B cell (primary cell): ENCODE results near the gene PHKA2. TPM values are rescaled to one million over a fixed set of nuclear protein-coding genes. Genes with fewer than 3 reads are reported as not detected.

Source experiments
- ATAC-seq: fragments of 200-7000 bp; cut with Tn5 transposase; one replicate; pipeline ENCODE4 v1.10.0; 2021; ENCODE audit warnings: low read depth, mild to moderate bottlenecking, moderate number of reproducible peaks, moderate library complexity
- CTCF ChIA-PET: fragments of 350-600 bp; sonication (Branson Sonifier 250); formaldehyde crosslinking; loops from one replicate; lab custom pipeline; 2021; ENCODE audit warnings: antibody characterized with exemption, inconsistent platforms; lab: Charles Lee
- POLR2A ChIA-PET: fragments of 350-600 bp; sonication (Branson Sonifier 250); formaldehyde crosslinking; loops from one replicate; lab custom pipeline; 2021; ENCODE audit warnings: antibody characterized with exemption; lab: Charles Lee
- DNase-seq: peaks from one replicate; pipeline ENCODE4 v3.0.0; 2013
- H2AFZ ChIP-seq: 2 replicates; pipeline ENCODE4 v1.6.1; 2012; ENCODE audit warnings: mild to moderate bottlenecking, low read depth, low read length; ENCODE audit not compliant: insufficient read depth, poor library complexity, severe bottlenecking
- H3K27ac ChIP-seq, 2 donors: 1 replicate in 1 of 2; 2 replicates in 1 of 2; pipeline ENCODE4 v1.5.1; 2012 to 2013; ENCODE audit warnings: low read length in 2 of 2, mild to moderate bottlenecking in 2 of 2, moderate library complexity in 1 of 2
- H3K27me3 ChIP-seq, 4 experiments: fragments of 200-600 bp in 1 of 4; sonication (generic) in 1 of 4; replicated peaks in 1 of 4; 1 replicate in 2 of 4; 2 replicates in 2 of 4; pipeline versions ENCODE4 v1.6.1 to v1.7.0; 2013 to 2016; ENCODE audit warnings: low read length in 3 of 4, mild to moderate bottlenecking in 2 of 4, mixed read lengths in 1 of 4, moderate library complexity in 1 of 4; ENCODE audit not compliant: insufficient read depth in 4 of 4, control insufficient read depth in 3 of 4; ENCODE audit errors: control extremely low read depth in 1 of 4
- H3K36me3 ChIP-seq, 2 experiments: replicated peaks in 1 of 2; 1 replicate in 1 of 2; 2 replicates in 1 of 2; pipeline versions ENCODE4 v1.6.1 to v1.7.1; 2013; ENCODE audit warnings: low read length in 1 of 2; ENCODE audit not compliant: insufficient read depth in 2 of 2, control insufficient read depth in 1 of 2; ENCODE audit errors: control extremely low read depth in 1 of 2, extremely low read depth in 1 of 2
- H3K4me1 ChIP-seq, 2 donors: fragments of 200-600 bp in 1 of 2; sonication (generic) in 1 of 2; 1 replicate in 1 of 2; 2 replicates in 1 of 2; pipeline versions ENCODE4 v1.5.1 to v1.6.1; 2013 to 2017; ENCODE audit warnings: low read length in 2 of 2; ENCODE audit not compliant: control insufficient read depth in 2 of 2, insufficient read depth in 2 of 2
- H3K4me2 ChIP-seq: replicated peaks from 2 replicates; pipeline ENCODE3; 2012; ENCODE audit warnings: mild to moderate bottlenecking, low read depth, low read length; ENCODE audit not compliant: poor library complexity, severe bottlenecking
- H3K4me3 ChIP-seq, 5 experiments: fragments of 200-600 bp in 1 of 5; sonication (generic) in 1 of 5; 1 replicate in 3 of 5; 2 replicates in 2 of 5; pipeline versions ENCODE4 v1.5.1 to v1.7.0; 2011 to 2016; ENCODE audit warnings: low read length in 4 of 5, mild to moderate bottlenecking in 4 of 5, low read depth in 2 of 5, control low read depth in 1 of 5, moderate library complexity in 1 of 5; ENCODE audit not compliant: insufficient read depth in 1 of 5; ENCODE audit errors: control extremely low read depth in 1 of 5, extremely low read depth in 1 of 5
- H3K79me2 ChIP-seq: fragments of 200-600 bp; sonication (generic); one replicate; pipeline ENCODE4 v1.6.0; 2016; ENCODE audit warnings: low read length; ENCODE audit not compliant: control insufficient read depth, insufficient read depth
- H3K9ac ChIP-seq: fragments of 200-600 bp; sonication (generic); 2 replicates; pipeline ENCODE4 v1.6.1; 2017; ENCODE audit warnings: mild to moderate bottlenecking, low read length, moderate library complexity
- H3K9me3 ChIP-seq, 3 donors: one replicate each; pipeline versions ENCODE4 v1.6.1 to v1.7.1; 2013; ENCODE audit warnings: low read length in 2 of 3; ENCODE audit not compliant: control insufficient read depth in 2 of 3, insufficient read depth in 1 of 3; ENCODE audit errors: control extremely low read depth in 1 of 3
- H4K20me1 ChIP-seq: 2 replicates; pipeline ENCODE4 v1.6.0; 2012; ENCODE audit warnings: mild to moderate bottlenecking, low read length; ENCODE audit not compliant: insufficient read depth, control insufficient read depth, poor library complexity, severe bottlenecking
- H3K27ac Mint-ChIP-seq: one replicate; pipeline ENCODE4 v1.8.0; 2021; ENCODE audit warnings: mixed read lengths
- H3K27me3 Mint-ChIP-seq: one replicate; pipeline ENCODE4 v1.8.0; 2021; ENCODE audit warnings: mixed read lengths
- H3K4me1 Mint-ChIP-seq: one replicate; pipeline ENCODE4 v1.8.0; 2021; ENCODE audit warnings: mixed read lengths
- H3K4me3 Mint-ChIP-seq: one replicate; pipeline ENCODE4 v1.8.0; 2021; ENCODE audit warnings: mixed read lengths
- H3K9me3 Mint-ChIP-seq: one replicate; pipeline ENCODE4 v1.8.0; 2022; ENCODE audit warnings: mixed read lengths; ENCODE audit not compliant: insufficient read depth
- CTCF ChIP-seq: fragments of 200-600 bp; IDR thresholded peaks from one replicate; pipeline ENCODE4 v1.8.0; 2022; ENCODE audit warnings: antibody characterized with exemption, mild to moderate bottlenecking
- EZH2 ChIP-seq: IDR thresholded peaks from 2 replicates; pipeline ENCODE4 v1.6.1; 2012; ENCODE audit warnings: borderline replicate concordance, low read depth, mild to moderate bottlenecking, moderate library complexity, low read length; ENCODE audit not compliant: insufficient read depth, poor library complexity, severe bottlenecking
- WGBS: methylation state at CpG from one replicate; pipeline ENCODE4 v1.1.5; 2013; ENCODE audit warnings: missing lambda C conversion rate; ENCODE audit not compliant: insufficient coverage; 5-methylcytosine and 5-hydroxymethylcytosine counted together
- intact Hi-C: fragments of 100-400 bp; cut with micrococcal nuclease; formaldehyde crosslinking; loops from one replicate; pipeline ENCODE4 v1.10.0; 2022
- polyA plus RNA-seq: library from polyadenylated mRNA; depleted of rRNA; stranded (reverse); fragments of >200 nt; gene quantifications from 2 replicates; pipeline ENCODE4 v1.2.3, GENCODE V29; 2012
- total RNA-seq, 2 donors: library from RNA; stranded (reverse); fragments of 120-200 nt in 1 of 2; gene quantifications; 1 replicate in 1 of 2; 2 replicates in 1 of 2; pipeline versions ENCODE4 v1.2.3 to v1.2.4, GENCODE V29; 2013 to 2022

PHKA2 gene
- total and polyA plus RNA-seq, 2 donors (not counting 1 experiment from before 2014, with no cell fraction given) = 54.6 to 60.6 TPM

- Histone ChIP-seq H4K20me1 (no peaks in the 10 kb centered on the region), H3K4me3 (no peak overlapping the region), H3K4me1 (no peaks in the 10 kb centered on the region), H3K79me2 (no peaks in the 10 kb centered on the region), H3K9ac (no peak overlapping the region), H3K9me3 (no peaks in the 10 kb centered on the region), H3K27ac (no peak overlapping the region), H2AFZ (no peak overlapping the region), H3K36me3 (peaks cover 0 to 24% of the 10 kb centered on the region in 2 experiments), H3K27me3 (no peaks in the 10 kb centered on the region), H3K4me2 (no peak overlapping the region)
- TF ChIP-seq EZH2 (no peak), CTCF (no peak)
- Mint-ChIP-seq H3K4me3 (no peak overlapping the region), H3K4me1 (no peaks in the 10 kb centered on the region), H3K9me3 (no peaks in the 10 kb centered on the region), H3K27ac (no peak overlapping the region), H3K27me3 (no peaks in the 10 kb centered on the region)
- ChIA-PET POLR2A (no interaction called here), CTCF (no interaction called here)
- WGBS = no CpG with 5 or more reads among the region's 2 CpGs
- DNase-seq = no peak
- intact Hi-C loops = no loop called here
- no peak for ATAC-seq
Measured at GRCh38 chrX:18945483-18945882, 38.4 kb downstream of the PHKA2 start.

DNA sequence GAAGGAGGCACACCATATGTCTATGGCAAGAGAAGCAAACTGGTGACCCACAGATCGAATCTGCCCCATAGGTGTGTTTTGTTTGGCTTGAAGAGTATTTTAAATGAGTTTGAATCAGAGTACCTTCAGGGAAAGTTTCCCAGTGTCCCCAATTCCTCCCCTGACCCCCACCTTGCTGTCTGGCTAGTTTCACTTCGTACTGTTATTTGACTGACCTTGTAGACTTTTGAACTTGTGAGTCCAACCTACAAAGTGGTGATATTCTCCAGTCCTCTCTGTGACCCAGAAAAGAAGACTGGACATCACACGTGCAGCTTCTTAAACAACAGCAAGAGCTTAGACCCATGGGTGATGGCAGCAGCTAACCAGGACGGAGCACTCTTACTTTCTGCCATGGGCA is 39.4 kb downstream of the PHKA2 start:
- no peaks in the 10 kb centered on the region for H3K79me2 ChIP-seq
- ChIA-PET POLR2A (no interaction called here), CTCF (no interaction called here)
- DNase-seq (no peak), ATAC-seq (no peak)
- H4K20me1 ChIP-seq = no peaks in the 10 kb centered on the region
- H3K27ac ChIP-seq = no peak overlapping the region
- H3K4me2 ChIP-seq = no peak overlapping the region
- H3K9ac ChIP-seq = no peak overlapping the region
- H3K36me3 ChIP-seq = peaks cover 0 to 22% of the 10 kb centered on the region in 2 experiments
- 100% methylated on average over 2 of the region's 4 CpGs for WGBS
- intact Hi-C loops = no loop called here
- Mint-ChIP-seq H3K9me3 (no peaks in the 10 kb centered on the region), H3K27me3 (no peaks in the 10 kb centered on the region), H3K27ac (no peak overlapping the region), H3K4me1 (no peaks in the 10 kb centered on the region), H3K4me3 (no peak overlapping the region)
- H3K4me1 ChIP-seq = no peaks in the 10 kb centered on the region
- TF ChIP-seq CTCF (no peak), EZH2 (no peak)
- no peak overlapping the region for H2AFZ ChIP-seq
- H3K9me3 ChIP-seq = no peaks in the 10 kb centered on the region
- no peak overlapping the region for H3K4me3 ChIP-seq
- H3K27me3 ChIP-seq = no peaks in the 10 kb centered on the region
